Measurements from ENCODE around the gene NSD1. TPM values are rescaled to one million over a fixed set of nuclear protein-coding genes. Genes with fewer than 3 reads are reported as not detected.

Gene NSD1
- total RNA-seq, 1 donor, result 53.2 TPM

DNA sequence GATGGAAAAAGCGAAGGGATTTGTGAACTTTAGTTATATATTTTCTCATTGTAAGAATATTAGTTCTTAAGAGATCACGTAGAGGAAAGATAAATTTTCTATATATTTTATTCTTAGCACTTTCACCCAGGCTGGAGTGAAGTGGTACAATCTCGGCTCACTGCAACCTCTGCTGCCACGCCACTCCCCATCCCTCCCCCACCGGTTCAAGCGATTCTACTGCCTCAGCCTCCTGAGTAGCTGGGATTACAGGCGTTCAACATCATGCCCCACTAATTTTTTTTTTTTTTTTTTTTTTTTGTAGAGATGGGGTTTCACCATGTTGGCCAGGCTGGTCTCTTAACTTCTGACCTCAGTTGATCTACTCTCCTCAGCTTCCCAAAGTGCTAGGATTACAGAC lies 127.4 kb downstream of the NSD1 start:
- no peak overlapping the region for H3K4me3 ChIP-seq (ENCODE audit: insufficient read depth, low read length)
- H3K27ac ChIP-seq (ENCODE audit: low read depth, low read length), result no peak overlapping the region
- DNase-seq (ENCODE audit: insufficient read length, low spot score, missing footprints), result no peak
- H3K4me1 ChIP-seq (ENCODE audit: insufficient read depth, low read length), result no peaks in the 10 kb centered on the region
- H3K79me2 ChIP-seq (ENCODE audit: insufficient read depth, low read length), result peaks cover 2% of the 10 kb centered on the region
- H4K20me1 ChIP-seq (ENCODE audit: insufficient read depth, low read length), result no peaks in the 10 kb centered on the region
- H3K27me3 ChIP-seq (ENCODE audit: insufficient read depth, low read length), result no peaks in the 10 kb centered on the region
- peaks cover 70% of the 10 kb centered on the region for H3K36me3 ChIP-seq (ENCODE audit: insufficient read depth, low read length)
- H2AFZ ChIP-seq (ENCODE audit: low read length), result no peak overlapping the region
- TF ChIP-seq, protein P1, sequence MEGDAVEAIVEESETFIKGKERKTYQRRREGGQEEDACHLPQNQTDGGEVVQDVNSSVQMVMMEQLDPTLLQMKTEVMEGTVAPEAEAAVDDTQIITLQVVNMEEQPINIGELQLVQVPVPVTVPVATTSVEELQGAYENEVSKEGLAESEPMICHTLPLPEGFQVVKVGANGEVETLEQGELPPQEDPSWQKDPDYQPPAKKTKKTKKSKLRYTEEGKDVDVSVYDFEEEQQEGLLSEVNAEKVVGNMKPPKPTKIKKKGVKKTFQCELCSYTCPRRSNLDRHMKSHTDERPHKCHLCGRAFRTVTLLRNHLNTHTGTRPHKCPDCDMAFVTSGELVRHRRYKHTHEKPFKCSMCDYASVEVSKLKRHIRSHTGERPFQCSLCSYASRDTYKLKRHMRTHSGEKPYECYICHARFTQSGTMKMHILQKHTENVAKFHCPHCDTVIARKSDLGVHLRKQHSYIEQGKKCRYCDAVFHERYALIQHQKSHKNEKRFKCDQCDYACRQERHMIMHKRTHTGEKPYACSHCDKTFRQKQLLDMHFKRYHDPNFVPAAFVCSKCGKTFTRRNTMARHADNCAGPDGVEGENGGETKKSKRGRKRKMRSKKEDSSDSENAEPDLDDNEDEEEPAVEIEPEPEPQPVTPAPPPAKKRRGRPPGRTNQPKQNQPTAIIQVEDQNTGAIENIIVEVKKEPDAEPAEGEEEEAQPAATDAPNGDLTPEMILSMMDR (IDR thresholded peaks at IDR 0.05; ENCODE audit: extremely low read depth, low read depth, low read length), result no peak
- H3K4me2 ChIP-seq (ENCODE audit: insufficient read depth, low read length), result no peak overlapping the region
- no peaks in the 10 kb centered on the region for H3K9me3 ChIP-seq (ENCODE audit: low read depth, low read length)

DNA sequence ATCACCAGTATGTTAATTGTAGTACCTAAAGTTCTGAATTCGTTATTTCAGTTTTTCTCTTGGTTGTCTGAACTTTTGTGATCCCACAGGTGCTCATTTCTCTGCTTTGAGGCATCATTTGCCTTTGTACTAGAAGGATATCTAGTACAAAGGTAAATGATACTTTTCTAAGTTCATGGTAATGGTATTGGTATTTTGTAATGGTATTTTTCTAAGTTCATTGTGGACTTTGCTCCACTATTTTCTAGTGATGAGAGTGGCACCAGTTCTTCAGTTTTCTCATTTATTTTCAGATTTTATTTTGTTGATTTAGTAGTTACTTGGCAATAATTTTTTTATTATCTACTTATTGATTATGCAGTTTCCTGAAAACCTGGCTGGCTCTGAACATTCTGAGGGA lies 127.9 kb downstream of the NSD1 start:
- Histone ChIP-seq H3K36me3 (ENCODE audit: insufficient read depth, low read length) (peaks cover 70% of the 10 kb centered on the region), H3K27ac (ENCODE audit: low read depth, low read length) (no peak overlapping the region), H3K4me1 (ENCODE audit: insufficient read depth, low read length) (no peaks in the 10 kb centered on the region), H3K27me3 (ENCODE audit: insufficient read depth, low read length) (no peaks in the 10 kb centered on the region), H3K79me2 (ENCODE audit: insufficient read depth, low read length) (peaks cover 2% of the 10 kb centered on the region), H2AFZ (ENCODE audit: low read length) (no peak overlapping the region), H3K9me3 (ENCODE audit: low read depth, low read length) (no peaks in the 10 kb centered on the region), H4K20me1 (ENCODE audit: insufficient read depth, low read length) (no peaks in the 10 kb centered on the region), H3K4me2 (ENCODE audit: insufficient read depth, low read length) (no peak overlapping the region), H3K4me3 (ENCODE audit: insufficient read depth, low read length) (no peak overlapping the region)
- no peak for DNase-seq (ENCODE audit: insufficient read length, low spot score, missing footprints)
- TF ChIP-seq, protein P1 (IDR thresholded peaks at IDR 0.05; ENCODE audit: extremely low read depth, low read depth, low read length), result no peak

DNA sequence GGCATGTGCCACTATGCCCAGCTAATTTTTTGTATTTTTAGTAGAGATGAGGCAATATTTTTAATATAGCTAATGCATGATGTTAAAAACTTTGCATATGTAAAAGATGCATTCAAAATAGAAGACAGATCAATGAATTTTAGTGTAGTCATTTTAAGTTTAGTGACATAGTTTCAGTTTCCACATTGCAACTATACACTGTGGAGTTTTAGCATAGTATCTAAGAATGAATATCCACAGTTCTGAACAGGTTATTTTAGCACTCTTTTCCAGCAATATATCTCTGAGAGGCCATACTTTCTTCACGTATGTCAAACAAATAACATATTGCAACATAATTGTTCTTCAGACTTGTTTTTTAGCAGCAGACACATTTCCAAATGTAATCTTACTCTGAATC lies 130.6 kb downstream of the NSD1 start:
- Histone ChIP-seq H3K4me3 (ENCODE audit: insufficient read depth, low read length) (no peak overlapping the region), H3K4me2 (ENCODE audit: insufficient read depth, low read length) (no peak overlapping the region), H2AFZ (ENCODE audit: low read length) (no peak overlapping the region), H3K27ac (ENCODE audit: low read depth, low read length) (no peak overlapping the region), H3K27me3 (ENCODE audit: insufficient read depth, low read length) (no peaks in the 10 kb centered on the region), H3K9me3 (ENCODE audit: low read depth, low read length) (no peaks in the 10 kb centered on the region), H3K79me2 (ENCODE audit: insufficient read depth, low read length) (no peaks in the 10 kb centered on the region), H4K20me1 (ENCODE audit: insufficient read depth, low read length) (no peaks in the 10 kb centered on the region), H3K36me3 (ENCODE audit: insufficient read depth, low read length) (peaks cover 68% of the 10 kb centered on the region), H3K4me1 (ENCODE audit: insufficient read depth, low read length) (no peaks in the 10 kb centered on the region)
- TF ChIP-seq, protein P1 (IDR thresholded peaks at IDR 0.05; ENCODE audit: extremely low read depth, low read depth, low read length), result no peak
- no peak for DNase-seq (ENCODE audit: insufficient read length, low spot score, missing footprints)

DNA sequence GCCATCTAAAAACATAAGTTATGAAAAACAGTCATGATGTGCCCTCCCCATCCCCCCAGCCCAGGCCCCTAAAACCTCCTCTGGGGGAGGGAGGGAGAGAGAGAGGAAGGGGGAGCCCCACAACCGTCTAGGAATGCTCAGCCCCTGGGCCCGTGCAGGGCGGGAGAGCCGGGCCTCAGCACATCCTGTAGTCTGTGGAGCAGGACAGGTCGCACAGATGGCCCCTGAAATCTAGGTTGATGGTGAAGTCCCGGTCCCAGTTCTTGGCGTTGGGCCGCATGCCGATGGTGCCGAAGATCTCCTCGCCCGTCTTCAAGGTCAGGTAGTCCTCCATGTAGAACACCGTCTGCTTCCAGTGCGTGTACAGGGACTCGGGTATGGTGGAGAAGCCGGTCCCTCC lies 131.8 kb downstream of the NSD1 start:
- H2AFZ ChIP-seq (ENCODE audit: low read length), result no peak overlapping the region
- no peak overlapping the region for H3K4me2 ChIP-seq (ENCODE audit: insufficient read depth, low read length)
- H3K36me3 ChIP-seq (ENCODE audit: insufficient read depth, low read length), result peaks cover 68% of the 10 kb centered on the region
- no peak overlapping the region for H3K4me3 ChIP-seq (ENCODE audit: insufficient read depth, low read length)
- TF ChIP-seq, protein P1 (IDR thresholded peaks at IDR 0.05; ENCODE audit: extremely low read depth, low read depth, low read length), result no peak
- H3K27ac ChIP-seq (ENCODE audit: low read depth, low read length), result no peak overlapping the region
- no peaks in the 10 kb centered on the region for H3K9me3 ChIP-seq (ENCODE audit: low read depth, low read length)
- no peaks in the 10 kb centered on the region for H3K27me3 ChIP-seq (ENCODE audit: insufficient read depth, low read length)
- peaks cover 6% of the 10 kb centered on the region for H3K79me2 ChIP-seq (ENCODE audit: insufficient read depth, low read length)
- DNase-seq (ENCODE audit: insufficient read length, low spot score, missing footprints), result no peak
- peaks cover 3% of the 10 kb centered on the region for H3K4me1 ChIP-seq (ENCODE audit: insufficient read depth, low read length)
- H4K20me1 ChIP-seq (ENCODE audit: insufficient read depth, low read length), result no peaks in the 10 kb centered on the region

Measured in osteoblast (primary cell).